ENCODE measurements around the gene GP5. TPM values are rescaled to one million over a fixed set of nuclear protein-coding genes. Genes with fewer than 3 reads are reported as not detected.
A peak's percentile ranks its signal among the peaks of the same experiment; 100 is the strongest.

Gene GP5
- total and polyA plus RNA-seq, 8 donors = 0.15 to 1.00 (median 0.66) TPM

GRCh38 chr3:194384156-194384555 is 14.9 kb downstream of the GP5 start:
- H3K4me1 ChIP-seq = no peaks in the 10 kb centered on the region
- no peak overlapping the region for H3K4me3 ChIP-seq
- ATAC-seq = no peak
- no peak for TF ChIP-seq CTCF (IDR thresholded peaks at IDR 0.05)
- intact Hi-C loops (cut with DNase I) = no loop called here
- no peaks in the 10 kb centered on the region for H3K9me3 ChIP-seq
- no peaks in the 10 kb centered on the region for H3K36me3 ChIP-seq
- DNase-seq = peak in 1 of 4 donors; percentile 41
- peaks cover 0 to 11% of the 10 kb centered on the region in 2 donors for H3K27me3 ChIP-seq
- H3K27ac ChIP-seq = no peak overlapping the region

GRCh38 chr3:194383276-194383940 is 15.7 kb downstream of the GP5 start:
- no peak overlapping the region for H3K4me3 ChIP-seq
- no peak for TF ChIP-seq CTCF (IDR thresholded peaks at IDR 0.05)
- H3K9me3 ChIP-seq = no peaks in the 10 kb centered on the region
- ATAC-seq (no peak), DNase-seq (no peak)
- H3K36me3 ChIP-seq = no peaks in the 10 kb centered on the region
- H3K27me3 ChIP-seq = peaks cover 0 to 19% of the 10 kb centered on the region in 2 donors
- H3K4me1 ChIP-seq = no peaks in the 10 kb centered on the region
- intact Hi-C loops (cut with DNase I) = no loop called here
- no peak overlapping the region for H3K27ac ChIP-seq

GRCh38 chr3:194382892-194383223 is 16.2 kb downstream of the GP5 start:
- no peak for TF ChIP-seq CTCF (IDR thresholded peaks at IDR 0.05)
- Histone ChIP-seq H3K4me1 (no peaks in the 10 kb centered on the region), H3K27me3 (peaks cover 0 to 23% of the 10 kb centered on the region in 2 donors), H3K36me3 (no peaks in the 10 kb centered on the region), H3K4me3 (no peak overlapping the region), H3K9me3 (no peaks in the 10 kb centered on the region), H3K27ac (no peak overlapping the region)
- intact Hi-C loops (cut with DNase I) = no loop called here
- DNase-seq (peak in 1 of 4 donors; percentile 20), ATAC-seq (no peak)

GRCh38 chr3:194382196-194382891 is 16.7 kb downstream of the GP5 start:
- Histone ChIP-seq H3K36me3 (no peaks in the 10 kb centered on the region), H3K27me3 (peaks cover 0 to 27% of the 10 kb centered on the region in 2 donors), H3K9me3 (no peaks in the 10 kb centered on the region), H3K27ac (no peak overlapping the region), H3K4me1 (no peaks in the 10 kb centered on the region), H3K4me3 (no peak overlapping the region)
- ATAC-seq = no peak
- no peak for TF ChIP-seq CTCF (IDR thresholded peaks at IDR 0.05)
- intact Hi-C loops (cut with DNase I) = no loop called here
- no peak for DNase-seq

- H3K4me3 ChIP-seq = no peak overlapping the region
Measured at GRCh38 chr3:194381460-194381875, 17.6 kb downstream of the GP5 start.

More at GRCh38 chr3:194381460-194381875, 17.6 kb downstream of the GP5 start:
- DNase-seq (peak in 1 of 4 donors; percentile 50), ATAC-seq (peak; percentile 79)
- Histone ChIP-seq H3K36me3 (no peaks in the 10 kb centered on the region), H3K4me1 (no peaks in the 10 kb centered on the region), H3K9me3 (no peaks in the 10 kb centered on the region), H3K27ac (no peak overlapping the region), H3K27me3 (peaks cover 0 to 35% of the 10 kb centered on the region in 2 donors)
- no peak for TF ChIP-seq CTCF (IDR thresholded peaks at IDR 0.05)
- intact Hi-C loops (cut with DNase I) = no loop called here
